Measurements from ENCODE around the gene FOXS1.

FOXS1 gene

GRCh38 chr20:31860390-31861134 lies 15.2 kb upstream of the FOXS1 start:
- no peak for DNase-seq

GRCh38 chr20:31859998-31860380 lies 14.6 kb upstream of the FOXS1 start:
- no peak for DNase-seq

GRCh38 chr20:31859266-31859997 lies 14.0 kb upstream of the FOXS1 start:
- no peak for DNase-seq

- DNase-seq = no peak
Observed at GRCh38 chr20:31858760-31859083, 13.3 kb upstream of the FOXS1 start.

GRCh38 chr20:31857861-31858759 lies 12.7 kb upstream of the FOXS1 start:
- no peak for DNase-seq

- no peak for DNase-seq
Observed at GRCh38 chr20:31856516-31856915, 11.1 kb upstream of the FOXS1 start.

GRCh38 chr20:31853481-31853880 lies 8.1 kb upstream of the FOXS1 start:
- no peak for DNase-seq

GRCh38 chr20:31851240-31851955 lies 6.0 kb upstream of the FOXS1 start:
- no peak for DNase-seq

- no peak for DNase-seq
Observed at GRCh38 chr20:31849306-31849930, 4.0 kb upstream of the FOXS1 start.

GRCh38 chr20:31848088-31848999 lies 2.9 kb upstream of the FOXS1 start:
- no peak for DNase-seq

- no peak for DNase-seq
Observed at GRCh38 chr20:31846793-31847138, 1.4 kb upstream of the FOXS1 start.

- no peak for DNase-seq
Observed at GRCh38 chr20:31844737-31845299, 586 bp downstream of the FOXS1 start.

GRCh38 chr20:31843881-31844280 lies 1.5 kb downstream of the FOXS1 start:
- DNase-seq = no peak

- DNase-seq = no peak
Observed at GRCh38 chr20:31843288-31843687, 2.1 kb downstream of the FOXS1 start.

GRCh38 chr20:31842471-31843157 lies 2.8 kb downstream of the FOXS1 start:
- DNase-seq = no peak

GRCh38 chr20:31841928-31842327 lies 3.5 kb downstream of the FOXS1 start:
- DNase-seq = no peak

GRCh38 chr20:31840906-31841816 lies 4.2 kb downstream of the FOXS1 start:
- DNase-seq = no peak

GRCh38 chr20:31839782-31840487 lies 5.5 kb downstream of the FOXS1 start:
- no peak for DNase-seq

Measured in activated CD8-positive, alpha-beta memory T cell treated with anti-CD3 and anti-CD28 coated beads, Interleukin-2, amount 50 U/mL, for 4 hours (primary cell).